HCT116 (cell line): ENCODE results near the gene SH3BGR. TPM values are rescaled to one million over a fixed set of nuclear protein-coding genes. Genes with fewer than 3 reads are reported as not detected.

Experiments used
- ATAC-seq: fragments of 200-7000 bp; cut with Tn5 transposase; 2 replicates; pipeline ENCODE4 v1.9.1; 2020; ENCODE audit warnings: mild to moderate bottlenecking, moderate library complexity
- BruUV-seq: library from RNA; stranded (reverse); fragments of 400-500 nt; replicated peaks from 2 replicates; lab custom pipeline; 2021; lab: Mats Ljungman, UMichigan
- CTCF ChIA-PET: fragments of 300-600 bp; sonication (Branson Sonifier 250); formaldehyde crosslinking; loops from one replicate; lab custom pipeline; 2021; ENCODE audit warnings: antibody characterized with exemption; lab: Charles Lee
- POLR2A ChIA-PET: fragments of 300-600, 350-600 bp; sonication (Branson Sonifier 250); formaldehyde crosslinking; loops from one replicate; lab custom pipeline; 2021; ENCODE audit warnings: antibody characterized with exemption; lab: Charles Lee
- RAD21 ChIA-PET, 2 experiments: fragments of 300-600 bp; sonication (Branson Sonifier 250); formaldehyde crosslinking; loops; one replicate each; lab custom pipeline; 2023; ENCODE audit warnings: low total read pairs in 2 of 2; ENCODE audit not compliant: uncharacterized antibody in 2 of 2, unreplicated experiment in 2 of 2, low non-redundant PET in 1 of 2; lab: Charles Lee
- DNase-seq: peaks from one replicate; pipeline ENCODE4 v3.0.0-alpha.2; 2010; ENCODE audit warnings: low read depth, low spot score
- H2AFZ ChIP-seq: fragments of 200-600 bp; shearing (Covaris generic), sonication (generic); 2 replicates; pipeline ENCODE4 v1.6.1; 2017; ENCODE audit warnings: low read depth, mixed run types, mixed read lengths, antibody characterized with exemption, low read length; ENCODE audit not compliant: poor library complexity, severe bottlenecking
- H3K27ac ChIP-seq: 2 replicates; pipeline ENCODE4 v1.5.1; 2012; ENCODE audit warnings: low read depth, low read length
- H3K27me3 ChIP-seq: fragments of 200-600 bp; sonication (generic); 2 replicates; pipeline ENCODE4 v1.6.1; 2016; ENCODE audit warnings: mixed run types, low read length, mixed read lengths; ENCODE audit not compliant: insufficient read depth
- H3K36me3 ChIP-seq, 2 experiments: fragments of 200-500 bp in 1 of 2; fragments of 200-600 bp in 1 of 2; sonication (Bioruptor generic) in 1 of 2; sonication (generic) in 1 of 2; 2 replicates each; pipeline versions ENCODE4 v1.5.1 to v1.6.1; 2014 to 2016; ENCODE audit warnings: low read length in 2 of 2, inconsistent platforms in 1 of 2, mixed read lengths in 1 of 2, mixed run types in 1 of 2; ENCODE audit not compliant: insufficient read depth in 2 of 2, control insufficient read depth in 1 of 2
- H3K4me1 ChIP-seq, 2 experiments: fragments of 200-600 bp in 1 of 2; sonication (generic) in 1 of 2; 2 replicates each; pipeline versions ENCODE4 v1.5.1 to v1.6.1; 2012 to 2017; ENCODE audit warnings: low read length in 2 of 2, inconsistent platforms in 1 of 2, mild to moderate bottlenecking in 1 of 2, mixed read lengths in 1 of 2, mixed run types in 1 of 2, moderate library complexity in 1 of 2; ENCODE audit not compliant: insufficient read depth in 2 of 2, control insufficient read depth in 1 of 2
- H3K4me2 ChIP-seq: fragments of 200-600 bp; sonication (generic); 2 replicates; pipeline ENCODE4 v1.6.1; 2017; ENCODE audit warnings: mixed run types, low read length, mixed read lengths
- H3K4me3 ChIP-seq, 2 experiments: fragments of 200-600 bp in 1 of 2; sonication (generic) in 1 of 2; replicated peaks in 1 of 2; 2 replicates each; pipeline ENCODE4 v1.5.1; 2011 to 2016; ENCODE audit warnings: low read length in 2 of 2, control low read depth in 1 of 2, low read depth in 1 of 2, mild to moderate bottlenecking in 1 of 2, mixed read lengths in 1 of 2, mixed run types in 1 of 2
- H3K79me2 ChIP-seq: fragments of 200-600 bp; sonication (generic); 2 replicates; pipeline ENCODE4 v1.6.1; 2017; ENCODE audit warnings: mild to moderate bottlenecking, mixed run types, low read length, moderate library complexity, mixed read lengths; ENCODE audit not compliant: insufficient read depth
- H3K9ac ChIP-seq: fragments of 200-600 bp; sonication (generic); 2 replicates; pipeline ENCODE4 v1.6.1; 2016; ENCODE audit warnings: low read length, mixed read lengths
- H3K9me2 ChIP-seq: fragments of 200-600 bp; sonication (generic), shearing (Covaris generic); 2 replicates; pipeline ENCODE4 v1.6.1; 2017; ENCODE audit warnings: mixed run types, mild to moderate bottlenecking, moderate library complexity; ENCODE audit not compliant: insufficient read depth
- H3K9me3 ChIP-seq, 2 experiments: fragments of 200-500 bp in 1 of 2; fragments of 200-600 bp in 1 of 2; sonication (Bioruptor generic) in 1 of 2; sonication (generic) in 1 of 2; 2 replicates each; pipeline ENCODE4 v1.6.1; 2014 to 2017; ENCODE audit warnings: low read length in 2 of 2, mixed read lengths in 2 of 2, inconsistent platforms in 1 of 2, low read depth in 1 of 2, mild to moderate bottlenecking in 1 of 2, mixed run types in 1 of 2, moderate library complexity in 1 of 2; ENCODE audit not compliant: control insufficient read depth in 1 of 2, insufficient read depth in 1 of 2
- H4K20me1 ChIP-seq: fragments of 200-600 bp; sonication (generic), shearing (Covaris generic); 2 replicates; pipeline ENCODE4 v1.6.1; 2017; ENCODE audit warnings: mixed run types, mild to moderate bottlenecking, moderate library complexity; ENCODE audit not compliant: insufficient read depth
- CBX3 ChIP-seq: IDR thresholded peaks from 2 replicates; pipeline ENCODE4 v1.6.1; 2012; ENCODE audit warnings: low read depth
- EGR1 ChIP-seq: IDR thresholded peaks from 2 replicates; pipeline ENCODE4 v1.6.1; 2012; ENCODE audit warnings: low read depth
- ELF1 ChIP-seq: IDR thresholded peaks from 2 replicates; pipeline ENCODE4 v1.6.1; 2012; ENCODE audit warnings: low read depth, borderline replicate concordance
- FOSL1 ChIP-seq: IDR thresholded peaks from 2 replicates; pipeline ENCODE4 v1.6.1; 2012; ENCODE audit warnings: low read depth
- POLR2A ChIP-seq: IDR thresholded peaks from 2 replicates; pipeline ENCODE4 v1.7.0; 2011; ENCODE audit warnings: borderline replicate concordance; ENCODE audit not compliant: insufficient read depth, insufficient read length; ENCODE audit errors: extremely low read depth
- POLR2AphosphoS5 ChIP-seq: IDR thresholded peaks from 2 replicates; pipeline ENCODE4 v1.6.1; 2011; ENCODE audit warnings: mild to moderate bottlenecking, low read depth, low read length, moderate library complexity
- RAD21 ChIP-seq: IDR thresholded peaks from 2 replicates; pipeline ENCODE4 v1.6.1; 2012; ENCODE audit warnings: low read depth, mild to moderate bottlenecking
- SP1 ChIP-seq: IDR thresholded peaks from 2 replicates; pipeline ENCODE4 v1.6.1; 2012; ENCODE audit warnings: low read depth
- TCF7L2 ChIP-seq: IDR thresholded peaks from 2 replicates; pipeline ENCODE4 v1.7.0; 2011; ENCODE audit warnings: borderline replicate concordance, inconsistent platforms; ENCODE audit not compliant: insufficient read depth, insufficient read length; ENCODE audit errors: extremely low read depth
- ZFX ChIP-seq: fragments of 450-650 bp; IDR thresholded peaks from 2 replicates; pipeline ENCODE4 v1.6.1; 2017
- ZNF274 ChIP-seq: fragments of 200-500 bp; sonication (Bioruptor generic); IDR thresholded peaks from 2 replicates; pipeline ENCODE4 v1.6.1; 2014; ENCODE audit warnings: mild to moderate bottlenecking, low read depth, low read length, inconsistent platforms
- intact Hi-C: fragments of 100-400 bp; cut with micrococcal nuclease; formaldehyde crosslinking; loops from 2 replicates; pipeline ENCODE4 v1.10.0; 2022
- total RNA-seq: library from RNA; stranded (reverse); gene quantifications from one replicate; pipeline ENCODE4 v1.2.1, GENCODE V29; 2021; ENCODE audit not compliant: unreplicated experiment
- TF ChIP-seq, protein P1 (sequence below): IDR thresholded peaks from 2 replicates; pipeline ENCODE4 v1.6.1; 2011; ENCODE audit warnings: mild to moderate bottlenecking, low read length, moderate library complexity; ENCODE audit not compliant: insufficient replicate concordance; ENCODE audit errors: extremely low read depth
- TF ChIP-seq, protein P2 (sequence below): IDR thresholded peaks from 2 replicates; pipeline ENCODE4 v1.6.1; 2012; ENCODE audit warnings: low read depth
- TF ChIP-seq, protein P3 (sequence below), 3 experiments: fragments of 200-600 bp in 1 of 3; sonication (generic) in 1 of 3; IDR thresholded peaks in 2 of 3; conservative IDR thresholded peaks in 1 of 3; 2 replicates each; pipeline ENCODE4 v1.5.1; 2012 to 2017; ENCODE audit warnings: low read depth in 2 of 3, low read length in 2 of 3, antibody characterized with exemption in 1 of 3, borderline replicate concordance in 1 of 3, control low read depth in 1 of 3, mild to moderate bottlenecking in 1 of 3, mixed read lengths in 1 of 3, mixed run types in 1 of 3, moderate library complexity in 1 of 3; ENCODE audit not compliant: insufficient read depth in 1 of 3

SH3BGR gene
- total RNA-seq, 1 experiment from 2014 or later = 4.8 TPM

DNA sequence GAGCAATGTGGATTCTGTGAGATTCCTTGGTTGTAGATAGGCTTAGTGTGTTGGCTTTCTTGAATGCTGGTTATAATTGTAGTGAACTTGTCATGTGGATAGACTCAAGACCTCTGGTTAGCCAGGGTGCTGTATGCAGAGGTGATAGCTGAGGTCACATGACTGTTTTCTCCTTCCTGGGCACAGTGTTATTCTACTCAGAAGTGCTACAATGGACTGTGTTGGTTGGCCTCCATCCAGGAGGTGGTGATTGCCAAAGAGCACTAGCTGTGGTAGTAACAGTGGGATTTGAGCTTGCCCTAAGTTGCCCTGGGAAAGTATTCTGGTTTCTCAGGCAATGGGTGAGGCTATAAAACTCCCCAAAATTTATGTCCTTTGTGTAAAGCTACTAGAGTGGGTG lies 71.6 kb downstream of the SH3BGR start:
- Histone ChIP-seq H3K36me3 (no peaks in the 10 kb centered on the region), H3K4me3 (no peak overlapping the region), H3K27ac (no peak overlapping the region), H3K79me2 (no peaks in the 10 kb centered on the region), H3K9me3 (no peaks in the 10 kb centered on the region), H4K20me1 (no peaks in the 10 kb centered on the region), H3K9me2 (no peaks in the 10 kb centered on the region), H2AFZ (no peak overlapping the region), H3K9ac (no peak overlapping the region), H3K4me2 (no peak overlapping the region), H3K4me1 (peaks cover 0 to 5% of the 10 kb centered on the region in 2 experiments; a peak in 1 of 4 replicates), H3K27me3 (no peaks in the 10 kb centered on the region; the same call in 1 of the 2 replicates)
- ATAC-seq (no peak), DNase-seq (no peak)
- TF ChIP-seq, protein P1, sequence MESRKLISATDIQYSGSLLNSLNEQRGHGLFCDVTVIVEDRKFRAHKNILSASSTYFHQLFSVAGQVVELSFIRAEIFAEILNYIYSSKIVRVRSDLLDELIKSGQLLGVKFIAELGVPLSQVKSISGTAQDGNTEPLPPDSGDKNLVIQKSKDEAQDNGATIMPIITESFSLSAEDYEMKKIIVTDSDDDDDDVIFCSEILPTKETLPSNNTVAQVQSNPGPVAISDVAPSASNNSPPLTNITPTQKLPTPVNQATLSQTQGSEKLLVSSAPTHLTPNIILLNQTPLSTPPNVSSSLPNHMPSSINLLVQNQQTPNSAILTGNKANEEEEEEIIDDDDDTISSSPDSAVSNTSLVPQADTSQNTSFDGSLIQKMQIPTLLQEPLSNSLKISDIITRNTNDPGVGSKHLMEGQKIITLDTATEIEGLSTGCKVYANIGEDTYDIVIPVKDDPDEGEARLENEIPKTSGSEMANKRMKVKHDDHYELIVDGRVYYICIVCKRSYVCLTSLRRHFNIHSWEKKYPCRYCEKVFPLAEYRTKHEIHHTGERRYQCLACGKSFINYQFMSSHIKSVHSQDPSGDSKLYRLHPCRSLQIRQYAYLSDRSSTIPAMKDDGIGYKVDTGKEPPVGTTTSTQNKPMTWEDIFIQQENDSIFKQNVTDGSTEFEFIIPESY = no peak
- ChIA-PET RAD21 (no interaction called here), POLR2A (no interaction called here), CTCF (no interaction called here)
- intact Hi-C loops = no loop called here
- no TSS peak for BruUV-seq

DNA sequence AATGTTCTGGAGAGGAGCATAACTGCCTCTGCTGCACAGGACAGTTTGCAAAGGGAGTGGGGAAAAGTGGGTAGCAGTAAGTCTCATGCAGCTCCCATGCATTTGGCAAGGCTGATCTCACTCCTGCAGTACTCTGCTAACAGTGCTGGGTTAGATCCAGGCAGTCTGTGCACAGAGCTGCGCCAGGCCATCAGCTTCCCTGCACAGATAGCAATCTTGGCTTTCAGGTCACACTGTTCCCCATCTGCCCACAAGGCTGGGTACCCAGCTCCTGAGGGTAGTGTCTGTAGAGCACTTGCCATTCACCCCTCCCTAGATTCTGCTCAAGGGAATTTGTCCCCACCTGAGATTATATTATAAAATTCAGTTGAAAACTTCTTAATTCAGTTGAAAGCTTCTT lies 72.1 kb downstream of the SH3BGR start:
- H3K4me1 ChIP-seq = peaks cover 0 to 5% of the 10 kb centered on the region in 2 experiments; a peak in 1 of 4 replicates
- BruUV-seq = no TSS peak
- H3K36me3 ChIP-seq = no peaks in the 10 kb centered on the region
- H3K27me3 ChIP-seq = no peaks in the 10 kb centered on the region; the same call in 1 of the 2 replicates
- H4K20me1 ChIP-seq = no peaks in the 10 kb centered on the region
- H2AFZ ChIP-seq = no peak overlapping the region
- no peak overlapping the region for H3K4me3 ChIP-seq
- H3K9me2 ChIP-seq = no peaks in the 10 kb centered on the region
- H3K4me2 ChIP-seq = no peak overlapping the region
- H3K27ac ChIP-seq = no peak overlapping the region
- ATAC-seq (no peak), DNase-seq (no peak)
- H3K9me3 ChIP-seq = no peaks in the 10 kb centered on the region
- RAD21 ChIA-PET = no interaction called here
- no peak overlapping the region for H3K9ac ChIP-seq
- CTCF ChIA-PET = no interaction called here
- intact Hi-C loops = no loop called here
- POLR2A ChIA-PET = no interaction called here
- no peaks in the 10 kb centered on the region for H3K79me2 ChIP-seq
- TF ChIP-seq CBX3 (no peak), FOSL1 (no peak), ZFX (no peak), POLR2AphosphoS5 (no peak), SP1 (no peak), ELF1 (no peak), EGR1 (no peak), TCF7L2 (no peak), POLR2A (no peak), ZNF274 (no peak), RAD21 (no peak)
- TF ChIP-seq, protein P2, sequence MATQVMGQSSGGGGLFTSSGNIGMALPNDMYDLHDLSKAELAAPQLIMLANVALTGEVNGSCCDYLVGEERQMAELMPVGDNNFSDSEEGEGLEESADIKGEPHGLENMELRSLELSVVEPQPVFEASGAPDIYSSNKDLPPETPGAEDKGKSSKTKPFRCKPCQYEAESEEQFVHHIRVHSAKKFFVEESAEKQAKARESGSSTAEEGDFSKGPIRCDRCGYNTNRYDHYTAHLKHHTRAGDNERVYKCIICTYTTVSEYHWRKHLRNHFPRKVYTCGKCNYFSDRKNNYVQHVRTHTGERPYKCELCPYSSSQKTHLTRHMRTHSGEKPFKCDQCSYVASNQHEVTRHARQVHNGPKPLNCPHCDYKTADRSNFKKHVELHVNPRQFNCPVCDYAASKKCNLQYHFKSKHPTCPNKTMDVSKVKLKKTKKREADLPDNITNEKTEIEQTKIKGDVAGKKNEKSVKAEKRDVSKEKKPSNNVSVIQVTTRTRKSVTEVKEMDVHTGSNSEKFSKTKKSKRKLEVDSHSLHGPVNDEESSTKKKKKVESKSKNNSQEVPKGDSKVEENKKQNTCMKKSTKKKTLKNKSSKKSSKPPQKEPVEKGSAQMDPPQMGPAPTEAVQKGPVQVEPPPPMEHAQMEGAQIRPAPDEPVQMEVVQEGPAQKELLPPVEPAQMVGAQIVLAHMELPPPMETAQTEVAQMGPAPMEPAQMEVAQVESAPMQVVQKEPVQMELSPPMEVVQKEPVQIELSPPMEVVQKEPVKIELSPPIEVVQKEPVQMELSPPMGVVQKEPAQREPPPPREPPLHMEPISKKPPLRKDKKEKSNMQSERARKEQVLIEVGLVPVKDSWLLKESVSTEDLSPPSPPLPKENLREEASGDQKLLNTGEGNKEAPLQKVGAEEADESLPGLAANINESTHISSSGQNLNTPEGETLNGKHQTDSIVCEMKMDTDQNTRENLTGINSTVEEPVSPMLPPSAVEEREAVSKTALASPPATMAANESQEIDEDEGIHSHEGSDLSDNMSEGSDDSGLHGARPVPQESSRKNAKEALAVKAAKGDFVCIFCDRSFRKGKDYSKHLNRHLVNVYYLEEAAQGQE = no peak
- TF ChIP-seq, protein P3, sequence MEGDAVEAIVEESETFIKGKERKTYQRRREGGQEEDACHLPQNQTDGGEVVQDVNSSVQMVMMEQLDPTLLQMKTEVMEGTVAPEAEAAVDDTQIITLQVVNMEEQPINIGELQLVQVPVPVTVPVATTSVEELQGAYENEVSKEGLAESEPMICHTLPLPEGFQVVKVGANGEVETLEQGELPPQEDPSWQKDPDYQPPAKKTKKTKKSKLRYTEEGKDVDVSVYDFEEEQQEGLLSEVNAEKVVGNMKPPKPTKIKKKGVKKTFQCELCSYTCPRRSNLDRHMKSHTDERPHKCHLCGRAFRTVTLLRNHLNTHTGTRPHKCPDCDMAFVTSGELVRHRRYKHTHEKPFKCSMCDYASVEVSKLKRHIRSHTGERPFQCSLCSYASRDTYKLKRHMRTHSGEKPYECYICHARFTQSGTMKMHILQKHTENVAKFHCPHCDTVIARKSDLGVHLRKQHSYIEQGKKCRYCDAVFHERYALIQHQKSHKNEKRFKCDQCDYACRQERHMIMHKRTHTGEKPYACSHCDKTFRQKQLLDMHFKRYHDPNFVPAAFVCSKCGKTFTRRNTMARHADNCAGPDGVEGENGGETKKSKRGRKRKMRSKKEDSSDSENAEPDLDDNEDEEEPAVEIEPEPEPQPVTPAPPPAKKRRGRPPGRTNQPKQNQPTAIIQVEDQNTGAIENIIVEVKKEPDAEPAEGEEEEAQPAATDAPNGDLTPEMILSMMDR (IDR thresholded peaks at IDR 0.05 in 2 of 3, conservative IDR thresholded peaks at IDR 0.05 in 1 of 3; ENCODE audit: borderline replicate concordance in 1 of 3, insufficient read depth in 1 of 3, low read depth in 2 of 3, low read length in 2 of 3) = no peak
